ENCODE results near the gene BRPF3.
"Not testable (repeated sequence)": the region's sequence is repeated elsewhere in the genome, so short reads cannot be mapped to it uniquely, and the experiment has no call there.

The BRPF3 gene

DNA sequence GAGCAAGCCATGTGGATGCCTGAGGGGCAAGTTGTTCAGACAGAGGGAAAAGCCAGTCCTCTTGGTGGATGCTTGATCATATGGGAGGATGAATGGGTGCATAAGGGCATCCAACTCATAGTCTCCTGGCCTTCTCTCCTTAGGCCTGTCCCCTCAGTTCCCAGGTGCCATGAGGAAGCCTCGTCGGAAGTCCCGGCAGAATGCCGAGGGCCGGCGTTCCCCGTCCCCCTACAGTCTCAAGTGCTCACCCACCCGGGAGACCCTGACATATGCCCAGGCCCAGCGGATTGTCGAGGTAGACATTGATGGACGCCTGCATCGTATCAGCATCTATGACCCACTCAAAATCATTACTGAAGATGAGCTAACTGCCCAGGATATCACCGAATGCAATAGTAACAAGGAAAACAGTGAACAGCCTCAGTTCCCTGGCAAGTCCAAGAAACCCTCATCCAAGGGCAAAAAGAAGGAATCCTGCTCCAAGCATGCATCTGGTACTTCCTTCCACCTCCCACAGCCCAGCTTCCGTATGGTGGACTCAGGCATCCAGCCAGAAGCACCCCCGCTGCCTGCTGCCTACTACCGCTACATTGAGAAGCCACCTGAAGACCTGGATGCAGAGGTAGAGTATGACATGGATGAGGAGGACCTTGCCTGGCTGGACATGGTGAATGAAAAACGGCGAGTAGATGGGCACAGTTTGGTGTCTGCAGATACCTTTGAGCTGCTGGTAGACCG lies 3.8 kb downstream of the BRPF3 start:
- no peak for DNase-seq (ENCODE audit: low read depth, low spot score)

DNA sequence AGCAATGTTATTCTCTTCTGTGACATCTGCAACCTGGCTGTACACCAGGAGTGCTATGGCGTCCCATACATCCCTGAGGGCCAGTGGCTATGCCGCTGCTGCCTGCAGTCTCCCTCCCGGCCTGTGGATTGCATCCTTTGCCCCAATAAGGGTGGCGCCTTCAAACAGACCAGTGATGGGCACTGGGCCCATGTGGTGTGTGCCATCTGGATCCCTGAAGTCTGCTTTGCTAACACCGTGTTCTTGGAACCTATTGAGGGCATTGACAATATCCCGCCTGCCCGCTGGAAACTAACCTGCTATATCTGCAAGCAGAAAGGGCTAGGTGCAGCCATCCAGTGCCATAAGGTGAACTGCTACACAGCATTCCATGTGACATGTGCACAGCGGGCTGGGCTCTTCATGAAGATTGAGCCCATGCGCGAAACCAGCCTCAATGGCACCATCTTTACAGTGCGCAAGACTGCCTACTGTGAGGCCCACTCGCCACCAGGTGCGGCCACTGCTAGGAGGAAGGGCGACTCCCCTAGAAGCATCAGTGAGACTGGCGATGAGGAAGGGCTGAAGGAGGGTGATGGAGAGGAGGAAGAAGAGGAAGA lies 4.6 kb downstream of the BRPF3 start:
- no peak for DNase-seq (ENCODE audit: low read depth, low spot score)

DNA sequence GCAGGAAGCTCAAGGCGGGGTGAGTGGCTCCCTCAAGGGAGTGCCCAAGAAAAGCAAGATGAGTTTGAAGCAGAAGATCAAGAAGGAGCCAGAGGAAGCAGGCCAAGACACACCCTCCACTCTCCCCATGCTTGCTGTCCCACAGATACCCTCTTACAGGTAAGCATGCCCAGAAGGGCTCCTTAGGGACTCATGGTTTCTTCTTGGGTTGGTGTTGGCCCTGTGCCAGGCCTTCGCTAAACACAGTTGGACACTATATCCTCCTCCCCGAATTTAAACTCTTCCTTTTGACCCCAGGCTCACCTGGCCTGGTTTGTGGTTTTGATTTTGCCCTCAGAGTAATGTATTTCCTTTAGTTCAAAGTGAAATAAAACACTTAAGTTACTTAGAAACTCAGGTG lies 5.1 kb downstream of the BRPF3 start:
- DNase-seq (ENCODE audit: low read depth, low spot score): no peak

DNA sequence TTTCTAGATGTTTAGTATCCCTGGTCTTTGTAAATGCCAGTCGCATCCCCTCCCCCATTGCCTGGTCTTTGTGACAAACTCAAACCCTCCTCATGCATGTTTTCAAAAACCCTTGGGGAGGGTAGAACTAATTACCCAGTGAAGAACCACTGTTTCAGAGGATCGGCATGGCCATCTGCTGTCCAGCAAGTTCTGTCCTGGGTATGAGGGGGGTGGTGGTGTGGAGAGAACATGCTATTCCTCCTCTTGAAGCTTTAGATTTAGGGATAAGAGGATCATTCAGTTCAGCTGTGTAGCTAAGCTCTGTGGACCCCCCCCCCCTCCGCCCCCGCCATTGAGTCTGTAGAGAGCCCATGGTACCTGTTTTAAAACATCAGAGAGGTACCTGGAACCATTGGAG lies 5.6 kb downstream of the BRPF3 start:
- no peak for DNase-seq (ENCODE audit: low read depth, low spot score)

DNA sequence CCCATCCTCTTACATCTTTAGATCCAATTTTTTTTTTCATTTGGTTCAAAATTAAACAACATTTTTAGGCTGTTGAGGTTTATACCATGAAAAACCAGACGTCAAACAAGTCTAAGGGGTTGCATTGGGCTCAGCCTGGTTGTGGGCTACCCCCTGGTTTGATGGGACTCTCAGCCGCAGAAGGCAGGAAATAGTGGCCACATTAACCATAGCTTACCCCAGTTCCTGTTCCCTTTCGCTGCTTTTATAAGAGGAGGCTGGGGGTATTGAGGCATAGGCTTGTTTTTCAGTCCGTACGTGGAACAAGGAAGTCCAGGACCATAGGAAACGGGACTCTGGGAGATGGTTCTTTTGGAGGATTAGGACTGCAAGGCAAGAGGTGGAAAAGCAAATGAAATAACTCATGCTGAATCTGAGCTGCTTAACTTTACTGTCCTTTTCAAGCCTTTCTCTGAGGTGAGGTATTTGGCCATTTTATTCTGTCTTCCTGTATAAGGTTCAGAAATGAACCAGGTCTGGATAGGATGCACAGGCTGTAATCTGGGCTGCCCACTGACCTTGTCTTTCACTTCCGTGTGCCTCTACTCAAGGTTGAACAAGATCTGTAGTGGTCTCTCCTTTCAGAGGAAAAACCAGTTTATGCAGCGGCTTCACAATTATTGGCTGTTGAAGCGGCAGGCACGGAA lies 7.7 kb downstream of the BRPF3 start:
- DNase-seq (ENCODE audit: low read depth, low spot score): no peak

DNA sequence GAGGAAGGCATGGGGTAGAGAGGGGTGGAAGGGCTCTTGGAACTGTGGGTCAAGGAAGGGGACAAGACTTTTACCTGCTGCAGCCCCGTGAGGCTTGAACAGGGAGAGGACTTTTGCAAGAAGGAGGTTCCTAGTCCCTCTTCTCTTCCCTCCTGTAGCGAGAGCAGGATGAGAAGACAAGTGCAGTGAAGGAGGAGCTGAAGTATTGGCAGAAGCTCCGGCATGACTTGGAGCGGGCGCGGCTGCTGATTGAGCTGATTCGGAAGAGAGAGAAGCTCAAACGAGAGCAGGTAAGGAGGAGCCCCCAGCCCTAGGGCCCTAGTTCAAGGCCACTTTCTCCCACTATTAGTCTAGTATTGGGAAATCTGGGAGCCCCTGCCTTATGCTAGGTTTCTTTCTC lies 10.6 kb downstream of the BRPF3 start:
- DNase-seq (ENCODE audit: low read depth, low spot score): no peak

DNA sequence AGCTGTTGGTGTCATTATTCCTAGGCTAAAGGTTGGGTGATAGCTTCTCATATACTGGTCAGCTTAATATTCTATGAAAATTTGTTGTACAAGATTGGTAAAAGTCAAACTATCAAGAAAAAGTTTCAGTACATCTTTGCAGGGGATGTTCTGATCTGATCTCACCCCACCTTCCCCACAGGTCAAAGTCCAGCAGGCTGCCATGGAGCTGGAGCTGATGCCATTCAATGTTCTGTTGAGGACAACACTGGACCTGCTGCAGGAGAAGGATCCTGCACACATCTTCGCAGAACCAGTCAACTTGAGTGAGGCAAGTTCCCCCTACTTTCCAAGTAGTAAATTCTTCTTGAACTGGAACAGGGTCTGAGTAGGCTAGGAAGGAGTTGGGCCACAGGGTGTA lies 13.1 kb downstream of the BRPF3 start:
- no peak for DNase-seq (ENCODE audit: low read depth, low spot score)

DNA sequence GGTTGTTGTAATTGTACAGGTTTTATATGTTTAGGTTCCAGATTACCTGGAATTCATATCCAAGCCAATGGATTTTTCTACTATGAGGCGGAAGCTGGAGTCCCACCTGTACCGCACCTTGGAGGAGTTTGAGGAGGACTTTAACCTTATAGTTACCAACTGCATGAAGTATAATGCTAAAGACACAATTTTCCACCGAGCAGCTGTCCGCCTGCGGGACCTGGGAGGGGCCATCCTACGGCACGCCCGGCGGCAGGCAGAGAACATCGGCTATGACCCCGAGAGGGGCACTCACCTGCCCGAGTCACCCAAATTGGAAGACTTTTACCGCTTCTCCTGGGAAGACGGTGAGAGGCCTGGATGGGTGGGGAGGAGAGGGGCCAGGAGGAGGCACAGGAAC lies 13.6 kb downstream of the BRPF3 start:
- no peak for DNase-seq (ENCODE audit: low read depth, low spot score)

DNA sequence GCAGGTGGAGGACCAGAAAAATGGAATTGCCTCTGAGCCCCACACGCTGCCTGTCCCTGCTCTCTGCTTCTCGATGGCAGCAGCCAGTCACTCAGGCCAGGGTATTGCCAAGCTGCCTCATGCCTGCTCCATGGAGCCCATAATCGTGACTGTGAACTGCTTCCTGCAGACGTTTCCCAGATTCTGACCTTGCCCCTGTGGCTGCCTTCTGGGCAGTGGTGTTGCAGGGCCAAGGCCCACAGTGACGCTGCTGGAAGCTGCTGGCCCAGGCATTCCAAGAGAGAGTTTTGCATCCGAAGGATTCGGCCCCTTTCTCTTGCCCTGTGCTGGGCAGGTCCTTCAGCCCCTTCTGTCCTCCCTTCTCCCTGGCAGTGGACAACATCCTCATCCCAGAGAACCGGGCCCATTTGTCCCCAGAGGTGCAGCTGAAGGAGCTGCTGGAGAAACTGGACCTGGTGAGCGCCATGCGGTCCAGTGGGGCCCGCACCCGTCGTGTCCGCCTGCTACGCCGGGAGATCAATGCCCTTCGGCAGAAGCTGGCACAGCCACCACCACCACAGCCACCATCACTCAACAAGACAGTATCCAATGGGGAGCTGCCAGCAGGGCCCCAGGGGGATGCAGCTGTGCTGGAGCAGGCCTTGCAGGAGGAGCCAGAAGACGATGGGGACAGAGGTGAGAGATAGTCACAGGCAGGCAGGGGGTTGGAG lies 14.5 kb downstream of the BRPF3 start:
- no peak for DNase-seq (ENCODE audit: low read depth, low spot score)

DNA sequence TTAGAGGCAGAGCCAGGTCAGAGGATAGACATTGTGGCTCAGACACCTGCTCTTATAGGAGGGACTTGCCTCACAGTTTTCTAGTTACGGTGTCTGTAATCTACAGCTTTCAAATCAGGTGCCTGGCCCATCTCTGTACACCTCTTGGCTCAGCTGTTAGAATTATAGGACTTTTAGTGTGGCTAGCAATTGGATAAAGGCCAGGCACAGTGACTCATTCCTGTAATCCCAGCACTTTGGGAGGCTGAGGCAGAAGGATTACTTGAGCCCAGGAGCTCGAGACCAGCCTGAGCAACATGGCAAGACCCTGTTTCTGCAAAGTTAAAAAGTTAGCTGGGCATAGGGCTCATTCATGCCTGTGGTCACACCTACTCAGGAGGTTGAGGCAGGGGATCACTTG lies 20.0 kb downstream of the BRPF3 start:
- no peak for DNase-seq (ENCODE audit: low read depth, low spot score)

DNA sequence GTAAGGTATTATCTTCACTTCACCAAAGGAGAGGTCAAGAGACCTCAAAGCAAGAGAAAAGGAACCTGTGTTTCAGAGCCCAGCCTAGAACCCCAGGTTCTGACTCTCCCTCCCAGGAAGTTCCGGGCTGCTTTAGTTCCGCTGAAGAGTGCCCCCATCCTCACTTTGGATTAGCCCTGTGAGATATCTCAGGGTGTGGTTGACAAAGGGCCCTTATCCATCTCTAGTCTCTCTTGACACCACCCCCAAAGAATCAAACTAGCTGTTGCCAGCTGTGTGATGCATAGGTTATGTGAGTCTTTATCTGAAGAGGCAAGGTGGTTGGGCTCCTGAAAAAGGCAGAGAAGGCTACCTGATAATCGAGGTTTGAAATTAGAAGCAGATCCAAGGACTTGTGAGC lies 20.6 kb downstream of the BRPF3 start:
- no peak for DNase-seq (ENCODE audit: low read depth, low spot score)

DNA sequence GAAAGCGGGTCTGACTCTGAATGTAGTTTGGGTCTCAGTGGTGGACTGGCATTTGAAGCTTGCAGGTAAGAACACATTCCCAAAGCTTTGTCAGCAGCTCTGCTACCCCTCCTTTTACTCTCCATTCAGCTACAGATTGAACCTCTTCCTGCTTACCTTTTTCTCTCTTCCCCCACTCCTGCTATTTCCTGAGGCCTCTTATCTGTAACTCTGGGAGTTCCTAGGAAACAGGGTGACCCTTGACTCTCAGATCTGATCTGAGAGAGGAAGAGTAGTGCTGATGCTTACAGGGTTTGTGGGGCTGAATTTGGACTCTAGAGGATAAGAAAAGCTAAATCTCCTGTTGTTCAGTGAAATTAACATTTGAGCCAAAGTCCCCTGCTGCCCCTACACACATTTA lies 21.4 kb downstream of the BRPF3 start:
- no peak for DNase-seq (ENCODE audit: low read depth, low spot score)

DNA sequence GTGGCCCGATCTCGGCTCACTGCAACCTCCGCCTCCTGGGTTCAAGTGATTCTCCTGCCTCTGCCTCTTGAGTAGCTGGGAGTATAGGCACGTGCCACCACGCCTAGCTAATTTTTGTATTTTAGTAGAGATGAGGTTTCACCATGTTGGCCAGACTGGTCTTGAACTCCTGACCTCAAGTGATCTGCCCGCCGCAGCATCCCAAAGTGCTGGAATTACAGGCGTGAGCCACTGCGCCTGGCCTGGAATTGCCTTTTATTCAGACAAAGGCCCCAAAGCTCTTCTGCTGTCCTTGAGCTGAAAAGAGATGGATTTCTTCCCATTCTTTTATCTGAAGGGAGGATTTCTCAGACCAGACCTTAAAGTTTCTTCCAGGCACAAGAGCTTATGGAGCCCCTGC lies 22.0 kb downstream of the BRPF3 start:
- DNase-seq (ENCODE audit: low read depth, low spot score): not testable (repeated sequence)

DNA sequence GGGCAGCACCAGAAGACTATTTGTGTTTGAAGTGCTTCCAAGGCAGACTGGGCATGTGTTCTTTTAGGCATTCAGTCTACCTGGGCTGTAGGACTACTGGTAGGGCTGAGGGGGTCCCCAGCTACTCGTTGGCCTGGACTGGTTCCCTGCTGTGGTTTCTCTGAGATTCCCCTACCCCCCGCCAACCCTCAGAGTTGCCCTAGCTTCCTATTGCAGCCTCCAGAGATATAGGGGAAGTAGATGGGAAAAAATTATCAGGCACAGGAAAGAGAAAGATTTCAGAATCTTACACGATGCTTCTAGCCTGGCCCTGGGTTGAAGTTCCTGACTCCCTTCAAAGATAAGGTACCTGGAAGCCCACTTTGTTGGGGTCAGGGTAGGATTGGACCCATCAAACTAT lies 22.5 kb downstream of the BRPF3 start:
- DNase-seq (ENCODE audit: low read depth, low spot score): no peak

DNA sequence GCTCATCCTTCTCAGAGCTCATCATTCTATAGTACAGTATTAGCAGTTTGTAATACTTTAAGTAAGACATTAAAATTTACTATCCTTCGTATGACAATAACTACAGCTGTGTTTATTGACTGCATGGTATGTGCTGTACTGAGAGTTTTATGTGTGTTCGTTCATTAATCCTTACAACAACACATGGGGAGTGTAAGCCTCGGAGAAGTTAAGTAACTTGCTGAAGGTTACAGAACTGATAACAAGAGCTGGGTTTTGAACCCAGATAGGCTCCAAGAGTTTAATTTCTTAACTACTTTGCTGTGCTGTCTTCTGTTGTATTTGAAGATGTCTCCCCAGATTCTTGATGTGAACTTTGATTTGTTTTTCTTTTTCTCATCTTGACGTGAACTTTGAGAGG lies 23.7 kb downstream of the BRPF3 start:
- DNase-seq (ENCODE audit: low read depth, low spot score): no peak

DNA sequence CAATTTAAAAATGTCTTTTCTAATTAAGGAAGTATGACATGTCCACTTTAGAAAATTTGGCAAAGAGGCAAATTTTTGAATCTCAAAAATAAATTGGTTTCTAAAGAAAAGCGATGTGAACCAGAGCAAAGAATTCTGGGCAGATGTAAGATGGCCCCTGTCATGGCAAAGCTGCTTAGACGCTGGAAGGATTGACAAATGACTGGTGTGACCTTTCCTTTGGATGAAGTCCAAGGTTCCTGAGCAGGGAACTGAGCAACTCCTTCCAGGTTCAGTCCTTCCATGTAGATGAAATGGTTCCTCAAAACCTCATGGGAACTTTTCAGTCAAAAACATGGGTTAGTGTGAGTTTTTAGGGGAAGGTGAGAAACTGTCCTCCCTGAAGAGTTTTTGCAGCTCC lies 25.1 kb downstream of the BRPF3 start:
- no peak for DNase-seq (ENCODE audit: low read depth, low spot score)

DNA sequence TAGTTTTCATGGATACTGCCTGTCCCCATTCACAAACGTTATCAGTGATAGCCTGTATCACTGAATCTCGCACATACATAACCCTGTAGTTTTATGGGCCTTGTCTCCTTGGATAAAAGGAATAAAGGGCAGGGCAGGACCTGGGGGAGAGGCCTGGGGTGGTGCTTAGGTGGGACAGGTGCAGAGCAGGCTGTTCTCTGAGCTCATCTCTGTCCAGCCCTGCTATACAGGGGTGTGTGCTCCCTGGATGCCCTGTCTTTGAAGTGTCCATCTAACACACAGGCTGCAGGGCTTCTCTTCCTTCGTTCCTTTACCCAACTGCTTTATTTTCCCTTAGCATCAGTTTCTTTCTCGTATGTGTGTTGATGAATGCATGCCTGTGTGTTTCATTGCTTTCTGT lies 26.4 kb downstream of the BRPF3 start:
- DNase-seq (ENCODE audit: low read depth, low spot score): no peak

DNA sequence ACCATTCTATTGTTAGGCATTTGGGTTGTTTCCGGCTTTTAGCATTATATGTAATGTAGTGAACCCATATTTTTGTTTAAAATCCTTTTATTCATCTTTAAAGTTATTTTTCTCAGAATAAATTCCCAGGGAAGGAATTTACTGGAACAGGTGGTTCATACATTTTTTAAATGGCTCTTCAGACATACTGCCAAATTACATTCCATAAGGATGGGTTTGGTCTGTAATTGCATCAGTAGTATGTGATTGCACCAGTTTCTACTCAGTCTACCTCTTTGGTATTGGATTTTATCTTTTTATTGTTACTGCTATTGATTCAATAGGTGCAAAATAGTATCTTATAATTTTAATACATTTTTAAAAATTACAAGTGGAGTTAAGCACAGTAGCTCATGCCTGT lies 27.2 kb downstream of the BRPF3 start:
- no peak for DNase-seq (ENCODE audit: low read depth, low spot score)

DNA sequence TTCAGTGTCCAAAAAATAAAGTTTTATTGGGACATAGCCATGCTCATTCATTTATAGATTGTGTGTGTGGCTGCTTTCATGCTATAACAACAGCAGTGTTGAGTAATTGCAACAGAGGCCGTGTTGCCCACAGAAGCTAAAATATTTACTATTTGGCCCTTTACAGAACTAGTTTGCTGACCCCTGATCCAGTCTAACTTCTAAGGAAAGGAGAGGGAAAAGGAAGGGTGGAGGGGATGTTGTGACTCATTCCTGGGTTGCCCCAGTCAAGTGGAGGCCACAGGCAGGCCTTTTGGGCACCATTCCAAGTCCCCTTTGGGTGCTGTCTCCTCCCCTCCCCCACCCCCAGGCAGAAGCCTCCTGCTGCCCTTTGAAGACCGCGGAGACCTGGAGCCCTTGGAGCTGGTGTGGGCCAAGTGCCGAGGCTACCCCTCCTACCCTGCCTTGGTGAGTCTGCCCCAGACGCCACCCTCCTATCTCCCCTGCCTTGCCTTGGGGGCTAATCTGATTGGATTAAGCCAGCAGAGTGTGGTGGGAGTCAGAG lies 28.4 kb downstream of the BRPF3 start:
- DNase-seq (ENCODE audit: low read depth, low spot score): no peak

DNA sequence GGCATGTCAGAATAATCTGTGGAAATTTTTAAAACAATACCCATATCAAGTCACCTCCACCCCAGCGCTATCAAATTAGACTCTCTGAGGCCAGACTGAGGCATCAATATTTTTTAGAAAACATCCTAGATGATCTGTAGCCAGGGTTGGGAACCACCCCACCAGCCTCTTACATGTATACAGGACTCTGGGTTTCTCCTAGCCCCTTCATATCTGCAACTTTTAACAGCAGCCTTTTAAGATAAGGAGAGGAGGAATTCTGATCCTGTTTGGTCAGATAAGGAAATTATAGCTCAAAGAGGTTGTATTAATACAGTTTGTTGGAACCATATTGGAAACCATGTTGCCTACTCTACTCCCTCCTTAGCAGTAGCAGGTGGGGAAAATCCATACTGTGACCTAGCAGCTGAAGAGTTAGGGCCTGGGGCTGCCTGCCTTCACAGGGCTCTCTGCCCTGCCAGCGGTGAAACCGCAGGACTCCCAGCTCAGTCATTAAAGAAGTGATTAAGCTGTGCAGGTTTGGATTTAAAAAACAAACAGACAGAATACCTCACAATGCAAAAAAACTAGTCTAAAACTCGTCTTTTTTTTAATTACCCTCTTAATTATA lies 30.0 kb downstream of the BRPF3 start:
- DNase-seq (ENCODE audit: low read depth, low spot score): no peak

DNA sequence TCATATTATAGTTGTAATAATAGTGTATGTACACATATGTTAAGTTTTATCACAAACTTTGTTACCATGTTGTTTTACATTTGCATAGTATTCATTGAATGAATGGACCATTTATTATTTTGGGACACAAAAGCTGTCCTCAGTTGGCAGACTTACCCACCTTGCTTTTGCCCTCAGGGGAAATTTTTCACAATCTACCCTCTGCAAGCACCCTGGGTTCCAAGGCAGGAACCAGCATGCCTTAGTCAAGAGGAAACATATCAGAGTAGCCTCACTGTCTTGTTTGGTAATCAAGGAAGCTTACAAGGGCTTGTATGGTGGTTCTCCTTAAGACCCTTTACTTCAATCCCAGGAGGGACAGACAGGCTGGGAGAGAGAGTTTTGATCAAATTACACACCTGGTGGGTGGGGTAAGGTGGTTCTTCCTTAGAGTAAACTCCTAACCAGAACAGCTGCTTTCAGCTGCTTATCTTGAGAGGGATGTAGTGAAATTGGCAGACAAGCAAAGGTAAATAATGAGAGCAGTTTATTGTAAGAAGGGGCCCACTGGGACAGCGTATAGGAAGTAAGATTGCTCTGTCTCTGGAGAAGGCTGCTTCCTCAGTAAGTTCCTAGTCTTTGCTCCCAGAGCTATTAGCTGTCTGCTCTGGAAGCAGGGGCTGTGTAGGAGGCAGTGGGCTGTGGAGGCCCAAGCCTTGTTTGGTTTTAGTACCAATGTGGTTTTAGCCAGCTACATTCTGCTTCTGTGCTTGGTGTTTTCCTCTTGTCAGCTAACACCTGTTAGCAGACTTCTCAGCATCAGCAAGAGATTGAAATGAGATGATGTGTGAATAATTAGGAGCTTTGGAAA lies 31.1 kb downstream of the BRPF3 start:
- DNase-seq (ENCODE audit: low read depth, low spot score): no peak

All from brain pericyte (primary cell).